D341Med (cell line): ENCODE measurements around the gene PIP4K2B.
"Not testable (repeated sequence)": the region's sequence is repeated elsewhere in the genome, so short reads cannot be mapped to it uniquely, and the experiment has no call there.

Experiments
- DNase-seq: peaks from one replicate; pipeline ENCODE4 v3.0.0; 2012; ENCODE audit warnings: low spot score

Gene PIP4K2B

GRCh38 chr17:38799501-38800236 lies at the start of gene PIP4K2B:
Gene PIP4K2B (minus strand): TSS chr17:38799556. CDS start chr17:38799424, 132 bp downstream.
- peak; percentile 100 for DNase-seq

- DNase-seq, result no peak
Observed at GRCh38 chr17:38848557-38848891, 49.2 kb upstream of the PIP4K2B start.

GRCh38 chr17:38844261-38844757 lies 45.0 kb upstream of the PIP4K2B start:
- no peak for DNase-seq

- no peak for DNase-seq
Observed at GRCh38 chr17:38825762-38826247, 26.4 kb upstream of the PIP4K2B start.

GRCh38 chr17:38824899-38825761 lies 25.8 kb upstream of the PIP4K2B start, which contains the start of gene CWC25:
Gene CWC25 (minus strand): TSS chr17:38825321. CDS start chr17:38825183, 138 bp downstream.
- peak; percentile 97 for DNase-seq

GRCh38 chr17:38815576-38816193 lies 16.3 kb upstream of the PIP4K2B start:
- DNase-seq, result peak; percentile 47

- DNase-seq, result no peak
Observed at GRCh38 chr17:38809828-38810227, 10.5 kb upstream of the PIP4K2B start.

- DNase-seq, result no peak
Observed at GRCh38 chr17:38800237-38800760, 943 bp upstream of the PIP4K2B start.

GRCh38 chr17:38798614-38799500 lies 499 bp downstream of the PIP4K2B start:
- peak; percentile 87 for DNase-seq

GRCh38 chr17:38797828-38798227 lies 1.5 kb downstream of the PIP4K2B start:
- DNase-seq, result no peak

GRCh38 chr17:38797158-38797490 lies 2.2 kb downstream of the PIP4K2B start:
- DNase-seq, result no peak

- DNase-seq, result no peak
Observed at GRCh38 chr17:38796451-38797157, 2.8 kb downstream of the PIP4K2B start.

- no peak for DNase-seq
Observed at GRCh38 chr17:38794221-38794620, 5.1 kb downstream of the PIP4K2B start.

GRCh38 chr17:38791162-38791561 lies 8.2 kb downstream of the PIP4K2B start:
- DNase-seq, result peak; percentile 17

- DNase-seq, result not testable (repeated sequence)
Observed at GRCh38 chr17:38790148-38790707, 9.1 kb downstream of the PIP4K2B start.

- DNase-seq, result no peak
Observed at GRCh38 chr17:38789185-38789584, 10.2 kb downstream of the PIP4K2B start.

GRCh38 chr17:38787999-38788398 lies 11.4 kb downstream of the PIP4K2B start:
- DNase-seq, result not testable (repeated sequence)

GRCh38 chr17:38786372-38786771 lies 13.0 kb downstream of the PIP4K2B start:
- DNase-seq, result no peak

GRCh38 chr17:38783227-38783626 lies 16.1 kb downstream of the PIP4K2B start:
- no peak for DNase-seq
